22Rv1 (cell line): ENCODE measurements around the gene FN1.

ENCODE experiments used
- CTCF ChIP-seq: fragments of 450-650 bp; IDR thresholded peaks from 2 replicates; pipeline ENCODE4 v1.5.1; 2017; ENCODE audit warnings: mild to moderate bottlenecking
- ZFX ChIP-seq: fragments of 450-650 bp; IDR thresholded peaks from 2 replicates; pipeline ENCODE4 v1.6.1; 2017; ENCODE audit warnings: antibody characterized with exemption, borderline replicate concordance

- TF ChIP-seq CTCF (no peak), ZFX (no peak)
Measured at GRCh38 chr2:215314896-215315295, 121.0 kb downstream of the FN1 start.
